ENCODE results near the gene STBD1.
"Not testable (repeated sequence)": the region's sequence is repeated elsewhere in the genome, so short reads cannot be mapped to it uniquely, and the experiment has no call there.

The STBD1 gene

GRCh38 chr4:76326515-76326914, 20.0 kb downstream of the STBD1 start:
- DNase-seq, result no peak

- no peak for DNase-seq
Measured at GRCh38 chr4:76334885-76335284, 28.4 kb downstream of the STBD1 start.

- peak in 1 of 3 experiments; percentile 25 for DNase-seq
Measured at GRCh38 chr4:76339364-76339763, 32.8 kb downstream of the STBD1 start.

GRCh38 chr4:76341063-76341462, 34.5 kb downstream of the STBD1 start:
- no peak for DNase-seq

GRCh38 chr4:76342191-76342590, 35.7 kb downstream of the STBD1 start:
- peak in 1 of 3 experiments; percentile 94 for DNase-seq

- DNase-seq, result no peak
Measured at GRCh38 chr4:76342803-76343202, 36.3 kb downstream of the STBD1 start.

GRCh38 chr4:76354517-76355473, 48.3 kb downstream of the STBD1 start:
- DNase-seq, result no peak

- no peak for DNase-seq
Measured at GRCh38 chr4:76357981-76358380, 51.4 kb downstream of the STBD1 start.

GRCh38 chr4:76359881-76360466, 53.4 kb downstream of the STBD1 start:
- DNase-seq, result not testable (repeated sequence)
